ENCODE data around the gene FAM200B.

FAM200B gene

GRCh38 chr4:15681372-15682241, at the start of gene FAM200B:
TSS of gene FAM200B (plus strand) at chr4:15681827. CDS start at chr4:15686978, 5,151 bp downstream.
- FAIRE-seq, result peak; percentile 89

- no peak for FAIRE-seq
Measured at GRCh38 chr4:15636818-15637217, 44.8 kb upstream of the FAM200B start.

GRCh38 chr4:15638418-15638817, 43.2 kb upstream of the FAM200B start:
- no peak for FAIRE-seq

- no peak for FAIRE-seq
Measured at GRCh38 chr4:15648600-15648999, 33.0 kb upstream of the FAM200B start.

GRCh38 chr4:15649914-15650545, 31.6 kb upstream of the FAM200B start:
- FAIRE-seq, result peak; percentile 32

GRCh38 chr4:15651676-15652075, 30.0 kb upstream of the FAM200B start:
- no peak for FAIRE-seq

GRCh38 chr4:15652191-15652590, 29.4 kb upstream of the FAM200B start:
- FAIRE-seq, result no peak

- FAIRE-seq, result no peak
Measured at GRCh38 chr4:15652841-15653240, 28.8 kb upstream of the FAM200B start.

GRCh38 chr4:15653420-15653819, 28.2 kb upstream of the FAM200B start:
- FAIRE-seq, result no peak

- no peak for FAIRE-seq
Measured at GRCh38 chr4:15653864-15654592, 27.6 kb upstream of the FAM200B start.

GRCh38 chr4:15654593-15655222, 26.9 kb upstream of the FAM200B start:
- FAIRE-seq, result no peak

GRCh38 chr4:15655223-15656037, 26.2 kb upstream of the FAM200B start, which contains the start of gene FBXL5:
TSS of gene FBXL5 (minus strand) at chr4:15655357. CDS start at chr4:15655287, 70 bp downstream.
- no peak for FAIRE-seq

- no peak for FAIRE-seq
Measured at GRCh38 chr4:15656038-15656470, 25.6 kb upstream of the FAM200B start.

- FAIRE-seq, result no peak
Measured at GRCh38 chr4:15657366-15657765, 24.3 kb upstream of the FAM200B start.

GRCh38 chr4:15658136-15658770, 23.4 kb upstream of the FAM200B start:
- FAIRE-seq, result no peak

- no peak for FAIRE-seq
Measured at GRCh38 chr4:15658781-15659180, 22.8 kb upstream of the FAM200B start.

GRCh38 chr4:15659768-15660570, 21.7 kb upstream of the FAM200B start:
- FAIRE-seq, result no peak

GRCh38 chr4:15665753-15666365, 15.8 kb upstream of the FAM200B start:
- FAIRE-seq, result no peak

- no peak for FAIRE-seq
Measured at GRCh38 chr4:15667006-15667405, 14.6 kb upstream of the FAM200B start.
